ENCODE measurements around the gene APOBEC2. TPM values are rescaled to one million over a fixed set of nuclear protein-coding genes. Genes with fewer than 3 reads are reported as not detected.

Gene APOBEC2
- total and polyA plus RNA-seq, 2 of the 13 experiments (the other 11 are each of a cell fraction or from before 2014, with no cell fraction given): 0.09 TPM; not detected in 1

DNA sequence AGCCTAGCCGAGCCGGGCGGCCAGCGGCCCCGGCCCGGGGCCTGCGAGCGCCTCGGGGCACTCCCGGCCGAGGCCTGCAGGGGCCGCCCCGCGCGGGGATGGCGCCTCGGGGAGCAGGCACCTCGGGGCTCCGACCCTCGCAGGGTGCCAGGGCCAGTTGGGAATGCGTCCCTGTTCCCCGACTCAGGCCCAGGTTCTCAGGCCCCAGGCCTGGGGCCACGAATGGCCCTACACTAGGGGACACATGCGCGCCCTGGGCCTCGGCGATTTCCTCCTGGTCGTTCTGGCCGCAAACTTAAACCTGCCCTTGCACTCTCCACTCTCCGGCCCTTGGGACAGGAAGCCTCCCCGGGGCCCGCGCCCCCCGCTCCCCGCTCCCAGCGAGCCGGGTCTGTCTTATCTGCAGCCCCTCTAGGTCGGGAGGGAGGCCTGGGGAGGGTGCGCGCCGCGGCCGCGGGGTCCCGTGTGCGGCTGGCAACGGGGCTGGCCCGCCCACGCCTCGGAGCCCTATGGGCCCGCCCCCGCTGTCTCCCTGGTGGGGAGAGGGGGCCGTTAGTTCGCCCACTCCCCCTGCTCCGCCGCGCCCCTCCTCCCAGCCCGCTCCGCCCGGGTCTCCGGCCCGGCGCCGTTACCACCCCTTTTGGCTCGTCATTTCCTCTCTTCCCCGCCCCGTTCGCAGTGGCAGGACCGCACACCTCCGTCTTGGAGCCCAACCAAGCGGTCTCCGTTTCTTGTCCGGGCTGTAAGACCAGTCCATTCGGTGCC, 20.4 kb downstream of the APOBEC2 start (continued):
- TF ChIP-seq ZNF605 (CRISPR knock-in tag; IDR thresholded peaks at IDR 0.05) (0 out of 2 replicates have a peak, but pooled peaks have one; percentile 44), CC2D1A (CRISPR knock-in tag; IDR thresholded peaks at IDR 0.05) (no peak), TEAD3 (CRISPR knock-in tag; optimal IDR thresholded peaks at IDR 0.05; ENCODE audit: borderline replicate concordance) (peak; percentile 18), ZNF607 (CRISPR knock-in tag; IDR thresholded peaks at IDR 0.05; ENCODE audit: borderline replicate concordance) (peak; percentile 23; the same call in 1 of the 2 replicates), JARID2 (CRISPR knock-in tag; IDR thresholded peaks at IDR 0.05; ENCODE audit: insufficient replicate concordance) (no peak), STAT5B (CRISPR knock-in tag; IDR thresholded peaks at IDR 0.05) (no peak), ZBTB10 (CRISPR knock-in tag; IDR thresholded peaks at IDR 0.05; ENCODE audit: borderline replicate concordance) (0 out of 2 replicates have a peak, but pooled peaks have one; percentile 36), ZBTB21 (CRISPR knock-in tag; IDR thresholded peaks at IDR 0.05) (no peak), CEBPG (CRISPR knock-in tag; IDR thresholded peaks at IDR 0.05) (no peak), MBNL3 (CRISPR knock-in tag; conservative IDR thresholded peaks at IDR 0.05) (no peak), MXD3 (CRISPR knock-in tag; IDR thresholded peaks at IDR 0.05) (peak; percentile 60; the same call in 1 of the 2 replicates), SP2 (CRISPR knock-in tag; IDR thresholded peaks at IDR 0.05) (peak; percentile 17; the same call in 1 of the 2 replicates), GFI1 (CRISPR knock-in tag; IDR thresholded peaks at IDR 0.05; ENCODE audit: borderline replicate concordance) (no peak), E2F2 (CRISPR knock-in tag; IDR thresholded peaks at IDR 0.05; ENCODE audit: borderline replicate concordance) (no peak), KDM6A (CRISPR knock-in tag; IDR thresholded peaks at IDR 0.05; ENCODE audit: low read depth) (no peak), ZNF709 (CRISPR knock-in tag; IDR thresholded peaks at IDR 0.05) (no peak; the same call in 1 of the 2 replicates), YY1 (IDR thresholded peaks at IDR 0.05; ENCODE audit: insufficient read depth, insufficient replicate concordance, low read depth, low read length) (peak; percentile 42), SOX5 (CRISPR knock-in tag; IDR thresholded peaks at IDR 0.05; ENCODE audit: borderline replicate concordance) (peak; percentile 26), BCL6 (CRISPR knock-in tag; IDR thresholded peaks at IDR 0.05) (no peak), CHCHD3 (CRISPR knock-in tag; IDR thresholded peaks at IDR 0.05) (no peak)
- TF ChIP-seq, protein P1, sequence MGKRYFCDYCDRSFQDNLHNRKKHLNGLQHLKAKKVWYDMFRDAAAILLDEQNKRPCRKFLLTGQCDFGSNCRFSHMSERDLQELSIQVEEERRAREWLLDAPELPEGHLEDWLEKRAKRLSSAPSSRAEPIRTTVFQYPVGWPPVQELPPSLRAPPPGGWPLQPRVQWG (CRISPR knock-in tag; IDR thresholded peaks at IDR 0.05; ENCODE audit: borderline replicate concordance, low read depth): no peak
- TF ChIP-seq, protein P2, sequence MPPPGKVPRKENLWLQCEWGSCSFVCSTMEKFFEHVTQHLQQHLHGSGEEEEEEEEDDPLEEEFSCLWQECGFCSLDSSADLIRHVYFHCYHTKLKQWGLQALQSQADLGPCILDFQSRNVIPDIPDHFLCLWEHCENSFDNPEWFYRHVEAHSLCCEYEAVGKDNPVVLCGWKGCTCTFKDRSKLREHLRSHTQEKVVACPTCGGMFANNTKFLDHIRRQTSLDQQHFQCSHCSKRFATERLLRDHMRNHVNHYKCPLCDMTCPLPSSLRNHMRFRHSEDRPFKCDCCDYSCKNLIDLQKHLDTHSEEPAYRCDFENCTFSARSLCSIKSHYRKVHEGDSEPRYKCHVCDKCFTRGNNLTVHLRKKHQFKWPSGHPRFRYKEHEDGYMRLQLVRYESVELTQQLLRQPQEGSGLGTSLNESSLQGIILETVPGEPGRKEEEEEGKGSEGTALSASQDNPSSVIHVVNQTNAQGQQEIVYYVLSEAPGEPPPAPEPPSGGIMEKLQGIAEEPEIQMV (CRISPR knock-in tag; IDR thresholded peaks at IDR 0.05; ENCODE audit: low read depth): no peak; the same call in 1 of the 2 replicates
